Breast epithelium (tissue), 4 donors: ENCODE results near the gene MAN1C1. TPM values are rescaled to one million over a fixed set of nuclear protein-coding genes. Genes with fewer than 3 reads are reported as not detected.
A peak's percentile ranks its signal among the peaks of the same experiment; 100 is the strongest.

ENCODE experiments used
- DNase-seq, 2 donors: peaks; one replicate each; pipeline ENCODE4 v3.0.0-alpha.2; 2019; ENCODE audit warnings: low spot score in 2 of 2
- H3K27ac ChIP-seq, 2 donors: fragments of 200-600 bp; sonication (generic) in 1 of 2; one replicate each; pipeline ENCODE4 v1.5.1; 2016 to 2019; ENCODE audit warnings: mild to moderate bottlenecking in 1 of 2
- H3K27me3 ChIP-seq, 2 donors: fragments of 200-600 bp; sonication (generic) in 1 of 2; one replicate each; pipeline versions ENCODE4 v1.5.1 to v1.6.0; 2017 to 2019; ENCODE audit warnings: control low read depth in 1 of 2, mild to moderate bottlenecking in 1 of 2
- H3K36me3 ChIP-seq: fragments of 200-600 bp; one replicate; pipeline ENCODE4 v1.5.1; 2019
- H3K4me1 ChIP-seq, 2 donors: fragments of 200-600 bp; sonication (generic); one replicate each; pipeline ENCODE4 v1.5.1; 2016 to 2019; ENCODE audit warnings: control low read depth in 1 of 2
- H3K4me3 ChIP-seq, 3 donors: fragments of 200-600 bp; sonication (generic); 1 replicate in 2 of 3; 2 replicates in 1 of 3; pipeline ENCODE4 v1.5.1; 2016 to 2019; ENCODE audit warnings: mild to moderate bottlenecking in 3 of 3, moderate library complexity in 2 of 3
- H3K9me3 ChIP-seq, 2 donors: fragments of 200-600 bp; sonication (generic) in 1 of 2; one replicate each; pipeline ENCODE4 v1.5.1; 2016 to 2019; ENCODE audit warnings: control low read depth in 1 of 2
- POLR2A ChIP-seq: fragments of 450-650 bp; IDR thresholded peaks from one replicate; pipeline ENCODE4 v1.6.1; 2016; ENCODE audit warnings: antibody characterized with exemption, mild to moderate bottlenecking, moderate library complexity
- POLR2AphosphoS5 ChIP-seq, 3 donors: sonication (generic); formaldehyde crosslinking; IDR thresholded peaks; one replicate each; pipeline ENCODE4 v1.6.1; 2017; ENCODE audit warnings: antibody characterized with exemption in 3 of 3
- intact Hi-C: fragments of 100-400 bp; cut with DNase I; formaldehyde crosslinking; loops from one replicate; pipeline ENCODE4 v1.15.1; 2023; ENCODE audit warnings: low total_unique reads
- total RNA-seq, 3 donors: library from RNA; depleted of rRNA; stranded (reverse); fragments of >200 nt; gene quantifications; one replicate each; pipeline ENCODE4 v1.1.0, GENCODE V29; 2016
- TF ChIP-seq, protein P1 (sequence below), 3 donors: fragments of 450-650 bp; IDR thresholded peaks; one replicate each; pipeline ENCODE4 v1.5.1; 2016 to 2017; ENCODE audit warnings: antibody characterized with exemption in 3 of 3, mild to moderate bottlenecking in 3 of 3, moderate library complexity in 3 of 3

Gene MAN1C1
- total RNA-seq, 3 donors from 2014 or later: 6.7 to 13.8 (median 6.9) TPM

DNA sequence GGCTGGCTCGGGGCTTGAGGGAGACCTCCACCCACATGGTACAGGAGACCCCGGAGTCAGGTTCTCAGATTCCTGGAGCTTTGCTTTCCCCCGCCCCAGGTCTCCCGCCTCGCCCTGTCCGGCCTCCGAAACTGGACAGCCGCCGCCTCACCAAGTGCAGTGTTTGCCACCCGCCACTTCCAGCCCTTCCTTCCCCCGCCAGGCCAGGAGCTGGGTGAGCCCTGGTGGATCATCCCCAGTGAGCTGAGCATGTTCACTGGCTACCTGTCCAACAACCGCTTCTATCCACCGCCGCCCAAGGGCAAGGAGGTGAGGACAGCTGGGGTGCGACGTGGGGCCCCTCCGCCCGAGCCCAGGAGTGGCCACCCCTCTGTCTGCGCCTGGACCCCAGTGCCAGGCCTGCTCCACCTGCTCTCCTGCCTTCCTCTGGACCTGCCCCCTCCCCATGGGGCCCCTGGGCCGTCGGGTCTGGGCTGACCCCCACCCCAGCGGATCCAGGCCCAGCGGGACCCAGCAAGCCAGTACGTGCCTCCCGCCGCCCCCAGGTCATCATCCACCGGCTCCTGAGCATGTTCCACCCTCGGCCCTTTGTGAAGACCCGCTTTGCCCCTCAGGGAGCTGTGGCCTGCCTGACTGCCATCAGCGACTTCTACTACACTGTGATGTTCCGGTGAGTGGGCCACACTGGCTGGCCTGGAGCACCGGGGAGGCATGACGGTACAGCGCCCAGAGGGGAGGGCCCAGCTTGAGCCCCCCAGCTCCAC, 192.1 kb downstream of the MAN1C1 start:
- Histone ChIP-seq H3K9me3 (no peaks in the 10 kb centered on the region), H3K27me3 (no peaks in the 10 kb centered on the region), H3K4me1 (peaks cover 4 to 16% of the 10 kb centered on the region in 2 donors), H3K4me3 (no peak overlapping the region), H3K27ac (peak overlapping the region; percentile 68 to 76), H3K36me3 (no peaks in the 10 kb centered on the region)
- DNase-seq: no peak
- TF ChIP-seq POLR2AphosphoS5 (IDR thresholded peaks at IDR 0.05): no peak
- TF ChIP-seq POLR2A: no peak
- TF ChIP-seq, protein P1, sequence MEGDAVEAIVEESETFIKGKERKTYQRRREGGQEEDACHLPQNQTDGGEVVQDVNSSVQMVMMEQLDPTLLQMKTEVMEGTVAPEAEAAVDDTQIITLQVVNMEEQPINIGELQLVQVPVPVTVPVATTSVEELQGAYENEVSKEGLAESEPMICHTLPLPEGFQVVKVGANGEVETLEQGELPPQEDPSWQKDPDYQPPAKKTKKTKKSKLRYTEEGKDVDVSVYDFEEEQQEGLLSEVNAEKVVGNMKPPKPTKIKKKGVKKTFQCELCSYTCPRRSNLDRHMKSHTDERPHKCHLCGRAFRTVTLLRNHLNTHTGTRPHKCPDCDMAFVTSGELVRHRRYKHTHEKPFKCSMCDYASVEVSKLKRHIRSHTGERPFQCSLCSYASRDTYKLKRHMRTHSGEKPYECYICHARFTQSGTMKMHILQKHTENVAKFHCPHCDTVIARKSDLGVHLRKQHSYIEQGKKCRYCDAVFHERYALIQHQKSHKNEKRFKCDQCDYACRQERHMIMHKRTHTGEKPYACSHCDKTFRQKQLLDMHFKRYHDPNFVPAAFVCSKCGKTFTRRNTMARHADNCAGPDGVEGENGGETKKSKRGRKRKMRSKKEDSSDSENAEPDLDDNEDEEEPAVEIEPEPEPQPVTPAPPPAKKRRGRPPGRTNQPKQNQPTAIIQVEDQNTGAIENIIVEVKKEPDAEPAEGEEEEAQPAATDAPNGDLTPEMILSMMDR (IDR thresholded peaks at IDR 0.05): no peak
- intact Hi-C loops: loop anchor here (10.0 kb wide), 1 partner anchor 194 kb away; the partner anchor contains the start of gene MAN1C1

DNA sequence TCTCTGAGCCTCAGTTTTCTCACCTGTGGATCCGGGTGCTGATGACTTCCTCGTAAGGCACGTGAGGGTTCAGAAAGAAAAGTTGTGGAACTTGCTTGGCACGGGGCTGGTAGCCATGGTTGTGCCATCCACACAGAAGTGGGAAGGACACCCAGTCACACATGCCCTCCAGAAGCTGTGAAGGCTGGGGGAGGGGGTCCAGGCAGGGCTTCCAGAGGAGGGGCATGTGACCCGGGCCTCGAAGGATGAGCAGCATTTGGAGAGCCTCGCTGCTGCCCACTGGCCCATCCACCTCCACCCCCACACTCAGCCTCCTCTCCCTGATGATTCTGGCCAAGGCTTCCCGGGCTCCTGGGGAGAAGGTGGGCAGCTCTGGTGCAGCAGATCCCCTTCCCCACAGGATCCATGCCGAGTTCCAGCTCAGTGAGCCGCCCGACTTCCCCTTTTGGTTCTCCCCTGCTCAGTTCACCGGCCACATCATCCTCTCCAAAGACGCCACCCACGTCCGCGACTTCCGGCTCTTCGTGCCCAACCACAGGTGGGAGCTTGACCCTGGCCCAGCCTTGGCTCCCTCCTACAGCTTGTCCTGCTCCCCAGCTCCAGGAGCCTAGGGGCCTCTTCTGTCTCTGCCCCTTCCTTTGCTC, 192.8 kb downstream of the MAN1C1 start:
- DNase-seq: peak in 1 of 2 donors; percentile 76
- intact Hi-C loops: loop anchor here (10.0 kb wide), 1 partner anchor 195 kb away; the partner anchor contains the start of gene MAN1C1
- Histone ChIP-seq H3K27me3 (no peaks in the 10 kb centered on the region), H3K4me3 (no peak overlapping the region), H3K4me1 (peaks cover 4 to 16% of the 10 kb centered on the region in 2 donors), H3K36me3 (no peaks in the 10 kb centered on the region), H3K9me3 (no peaks in the 10 kb centered on the region), H3K27ac (peak overlapping the region; percentile 68 to 76)
- TF ChIP-seq POLR2A (no peak), POLR2AphosphoS5 (IDR thresholded peaks at IDR 0.05) (peak in 2 of 3 donors; percentile 31 to 62)
- TF ChIP-seq, protein P1 (IDR thresholded peaks at IDR 0.05): no peak

DNA sequence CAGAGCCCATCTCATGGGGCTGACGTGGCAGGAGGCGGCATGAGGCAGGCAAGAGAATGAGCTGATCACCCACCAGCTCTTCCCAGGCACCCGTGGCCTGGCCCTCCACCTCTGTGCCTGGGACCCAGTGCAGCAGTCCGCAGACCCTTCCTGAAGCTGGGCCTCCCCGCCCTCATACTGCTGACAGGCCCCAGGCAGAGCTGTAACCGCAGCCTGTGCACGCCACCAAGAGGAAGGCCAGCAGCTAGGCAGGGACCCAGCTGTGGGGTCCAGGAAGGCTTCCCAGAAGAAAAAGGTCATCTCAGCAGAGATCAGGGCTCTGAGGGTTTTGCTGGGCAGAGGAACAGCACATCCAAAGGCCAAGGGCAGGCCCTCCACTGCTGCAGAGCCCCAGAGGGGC, 193.3 kb downstream of the MAN1C1 start:
- H3K4me3 ChIP-seq: no peak overlapping the region
- H3K36me3 ChIP-seq: no peaks in the 10 kb centered on the region
- peaks cover 4 to 16% of the 10 kb centered on the region in 2 donors for H3K4me1 ChIP-seq
- TF ChIP-seq POLR2AphosphoS5 (IDR thresholded peaks at IDR 0.05): no peak
- TF ChIP-seq, protein P1 (IDR thresholded peaks at IDR 0.05): no peak
- TF ChIP-seq POLR2A: no peak
- H3K9me3 ChIP-seq: no peaks in the 10 kb centered on the region
- no peaks in the 10 kb centered on the region for H3K27me3 ChIP-seq
- peak overlapping the region; percentile 68 to 76 for H3K27ac ChIP-seq
- DNase-seq: no peak
- intact Hi-C loops: loop anchor here (10.0 kb wide), 1 partner anchor 195 kb away; the partner anchor contains the start of gene MAN1C1

DNA sequence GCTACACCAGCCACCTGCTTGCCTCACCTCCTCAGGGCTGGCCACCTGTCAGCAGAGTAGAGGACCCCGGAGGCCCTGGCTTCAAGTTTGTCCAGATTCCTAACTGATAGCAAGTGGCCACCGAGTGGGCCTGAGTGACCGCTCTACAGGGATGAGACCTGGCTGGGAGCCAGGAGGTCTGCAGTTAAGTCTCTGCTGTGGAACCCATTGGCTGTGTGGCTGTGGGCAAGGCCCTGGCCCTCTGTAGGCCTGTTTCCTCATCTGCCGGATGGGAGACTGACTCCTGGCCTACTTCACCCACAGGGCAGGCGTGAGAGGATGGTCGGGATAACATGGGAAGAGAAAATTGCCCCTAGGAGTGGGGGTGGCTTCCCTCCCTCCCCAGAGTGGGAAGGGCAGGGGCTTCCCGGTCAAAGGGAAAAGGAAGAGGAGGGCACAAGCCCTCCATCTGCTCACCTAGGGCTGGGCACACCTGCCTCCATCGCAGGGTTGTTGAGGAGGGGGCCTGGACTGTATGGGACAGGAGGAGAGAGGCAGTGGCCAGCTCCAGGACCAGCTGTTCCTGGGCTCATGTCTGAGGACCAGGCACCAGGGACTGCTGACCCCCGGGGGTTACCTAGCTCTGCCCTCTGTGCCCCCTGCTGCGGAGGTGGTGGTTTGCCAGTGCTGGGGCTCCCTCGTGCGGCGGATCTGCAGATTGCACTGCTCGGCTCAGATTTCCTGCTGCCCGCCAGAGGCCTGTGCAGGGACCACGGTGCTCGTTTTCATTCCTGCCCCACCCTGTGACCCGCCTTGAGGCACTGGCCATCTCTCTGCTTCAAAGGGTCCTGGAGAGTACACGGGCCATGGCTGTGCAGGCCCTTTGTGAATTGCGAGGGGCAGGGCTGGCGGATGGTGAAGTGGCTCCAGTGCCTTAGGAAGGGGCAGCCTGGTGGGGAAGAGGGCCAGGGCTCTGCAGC, 194.0 kb downstream of the MAN1C1 start:
- peak overlapping the region; percentile 68 to 76 for H3K27ac ChIP-seq
- H3K9me3 ChIP-seq: no peaks in the 10 kb centered on the region
- peak; percentile 44 to 73 for DNase-seq
- TF ChIP-seq POLR2AphosphoS5 (IDR thresholded peaks at IDR 0.05): no peak
- TF ChIP-seq, protein P1 (IDR thresholded peaks at IDR 0.05): peak; percentile 68 to 95 (median 93)
- TF ChIP-seq POLR2A: no peak
- no peaks in the 10 kb centered on the region for H3K27me3 ChIP-seq
- H3K4me1 ChIP-seq: peaks cover 1 to 10% of the 10 kb centered on the region in 2 donors
- no peaks in the 10 kb centered on the region for H3K36me3 ChIP-seq
- intact Hi-C loops: no loop called here
- peak overlapping the region in 1 of 3 donors; percentile 33 for H3K4me3 ChIP-seq
